ENCODE results near the gene SERPINA5.
A peak's percentile ranks its signal among the peaks of the same experiment; 100 is the strongest.

SERPINA5 gene

GRCh38 chr14:94591073-94591472, 9.8 kb downstream of the SERPINA5 start:
- CTCF ChIA-PET: interaction anchor here (0.7 kb wide), 1 partner anchor 105 kb away, joined by 3 read pairs; no protein-coding TSS in a partner anchor
- 0 out of 2 replicates have a peak, but pooled peaks have one; percentile 16 for TF ChIP-seq ZNF140 (tag by site-specific recombination; IDR thresholded peaks at IDR 0.05)
- TF ChIP-seq ZNF169 (tag by site-specific recombination; IDR thresholded peaks at IDR 0.05): no peak
- POLR2A ChIA-PET: no interaction called here
- H3K27ac ChIP-seq (ENCODE audit: extremely low read depth, low read depth, low read length): no peak overlapping the region
- no peaks in the 10 kb centered on the region for H3K36me3 ChIP-seq (ENCODE audit: control insufficient read depth in 2 of 2, insufficient read depth in 1 of 2, low read length in 2 of 2)
- no peaks in the 10 kb centered on the region for H3K9me3 ChIP-seq (ENCODE audit: control insufficient read depth, insufficient read depth, low read depth, low read length)
- no peak overlapping the region for H3K4me3 ChIP-seq (ENCODE audit: low read depth, low read length)
- no peaks in the 10 kb centered on the region for H3K4me1 ChIP-seq (ENCODE audit: control insufficient read depth, insufficient read depth, low read length)

- H3K4me1 ChIP-seq (ENCODE audit: control insufficient read depth, insufficient read depth, low read length): no peaks in the 10 kb centered on the region
- H3K27ac ChIP-seq (ENCODE audit: extremely low read depth, low read depth, low read length): no peak overlapping the region
- TF ChIP-seq ZNF23 (tag by site-specific recombination; IDR thresholded peaks at IDR 0.05; ENCODE audit: borderline replicate concordance): no peak
- no peaks in the 10 kb centered on the region for H3K36me3 ChIP-seq (ENCODE audit: control insufficient read depth in 2 of 2, insufficient read depth in 1 of 2, low read length in 2 of 2)
- H3K9me3 ChIP-seq (ENCODE audit: control insufficient read depth, insufficient read depth, low read depth, low read length): no peaks in the 10 kb centered on the region
- CTCF ChIA-PET: interaction anchor here (0.7 kb wide), 2 partner anchors 16 to 105 kb away, joined by 3 to 7 read pairs; no protein-coding TSS in a partner anchor
- POLR2A ChIA-PET: no interaction called here
- no peak overlapping the region for H3K4me3 ChIP-seq (ENCODE audit: low read depth, low read length)
Measured at GRCh38 chr14:94591871-94592270, 10.6 kb downstream of the SERPINA5 start.

GRCh38 chr14:94592457-94592856, 11.2 kb downstream of the SERPINA5 start:
- H3K27ac ChIP-seq (ENCODE audit: extremely low read depth, low read depth, low read length): no peak overlapping the region
- H3K4me1 ChIP-seq (ENCODE audit: control insufficient read depth, insufficient read depth, low read length): no peaks in the 10 kb centered on the region
- no peaks in the 10 kb centered on the region for H3K9me3 ChIP-seq (ENCODE audit: control insufficient read depth, insufficient read depth, low read depth, low read length)
- CTCF ChIA-PET: no interaction called here
- no peaks in the 10 kb centered on the region for H3K36me3 ChIP-seq (ENCODE audit: control insufficient read depth in 2 of 2, insufficient read depth in 1 of 2, low read length in 2 of 2)
- H3K4me3 ChIP-seq (ENCODE audit: low read depth, low read length): no peak overlapping the region
- POLR2A ChIA-PET: no interaction called here
- TF ChIP-seq ZNF155 (tag by site-specific recombination; IDR thresholded peaks at IDR 0.05) (no peak), ZNF768 (tag by site-specific recombination; IDR thresholded peaks at IDR 0.05) (0 out of 2 replicates have a peak, but pooled peaks have one; percentile 8), ZNF394 (tag by site-specific recombination; IDR thresholded peaks at IDR 0.05; ENCODE audit: borderline replicate concordance) (no peak), HOXA7 (CRISPR knock-in tag; IDR thresholded peaks at IDR 0.05; ENCODE audit: borderline replicate concordance) (no peak), ZNF610 (tag by site-specific recombination; IDR thresholded peaks at IDR 0.05; ENCODE audit: borderline replicate concordance) (no peak), SP3 (tag by site-specific recombination; IDR thresholded peaks at IDR 0.05) (no peak)

GRCh38 chr14:94593376-94593748, 12.1 kb downstream of the SERPINA5 start:
- TF ChIP-seq KLF10 (tag by site-specific recombination; IDR thresholded peaks at IDR 0.05) (no peak), ZNF830 (tag by site-specific recombination; IDR thresholded peaks at IDR 0.05; ENCODE audit: low read depth) (no peak), ZNF114 (tag by site-specific recombination; IDR thresholded peaks at IDR 0.05) (no peak), ZNF639 (tag by site-specific recombination; IDR thresholded peaks at IDR 0.05) (no peak), ZNF791 (tag by site-specific recombination; IDR thresholded peaks at IDR 0.05) (no peak), ZNF302 (tag by site-specific recombination; IDR thresholded peaks at IDR 0.05; ENCODE audit: low read depth) (no peak), PBX3 (CRISPR knock-in tag; IDR thresholded peaks at IDR 0.05) (no peak), ZNF391 (tag by site-specific recombination; IDR thresholded peaks at IDR 0.05; ENCODE audit: borderline replicate concordance, low read depth) (no peak), ZNF768 (tag by site-specific recombination; IDR thresholded peaks at IDR 0.05) (no peak), ZNF26 (tag by site-specific recombination; IDR thresholded peaks at IDR 0.05) (no peak), ZNF600 (tag by site-specific recombination; IDR thresholded peaks at IDR 0.05) (no peak)
- H3K27ac ChIP-seq (ENCODE audit: extremely low read depth, low read depth, low read length): no peak overlapping the region
- no peak overlapping the region for H3K4me3 ChIP-seq (ENCODE audit: low read depth, low read length)
- no peaks in the 10 kb centered on the region for H3K9me3 ChIP-seq (ENCODE audit: control insufficient read depth, insufficient read depth, low read depth, low read length)
- no peaks in the 10 kb centered on the region for H3K4me1 ChIP-seq (ENCODE audit: control insufficient read depth, insufficient read depth, low read length)
- ChIA-PET CTCF (interaction anchor here (0.6 kb wide), 1 partner anchor 25 kb away, joined by 3 read pairs; no protein-coding TSS in a partner anchor), POLR2A (no interaction called here)
- H3K36me3 ChIP-seq (ENCODE audit: control insufficient read depth in 2 of 2, insufficient read depth in 1 of 2, low read length in 2 of 2): no peaks in the 10 kb centered on the region

All from HEK293 (cell line).